ENCODE results near the gene CYB561.

- TF ChIP-seq SIN3A (IDR thresholded peaks at IDR 0.05; ENCODE audit: borderline replicate concordance, insufficient read depth, low read length) (no peak), REST (IDR thresholded peaks at IDR 0.05; ENCODE audit: insufficient read depth in 1 of 2, low read depth in 2 of 2, low read length in 2 of 2) (no peak), TAF1 (IDR thresholded peaks at IDR 0.05; ENCODE audit: borderline replicate concordance, insufficient read depth, low read length) (no peak), POLR2AphosphoS5 (IDR thresholded peaks at IDR 0.05; ENCODE audit: low read depth, low read length) (no peak)
Observed at GRCh38 chr17:63476854-63477479, 30.9 kb upstream of the CYB561 start, which contains the start of gene ACE.
